Amniotic stem cell (primary cell): Measurements from ENCODE around the gene RILP.

ENCODE experiments used
- DNase-seq: peaks from one replicate; lab custom pipeline; 2025; lab: John Stamatoyannopoulos, UW

The RILP gene

GRCh38 chr17:1629504-1630310 is 20.0 kb downstream of the RILP start:
- DNase-seq = no peak

- peak; percentile 72 for DNase-seq
These were observed 20.7 kb downstream of the RILP start for GRCh38 chr17:1628856-1629503.

- peak; percentile 45 for DNase-seq
These were observed 21.4 kb downstream of the RILP start, which contains the start of gene SLC43A2 for GRCh38 chr17:1627982-1628855. SLC43A2 (minus strand) TSS chr17:1628834; CDS start chr17:1627874, 960 bp downstream.

- DNase-seq = no peak
These were observed 22.3 kb downstream of the RILP start for GRCh38 chr17:1627182-1627981.

GRCh38 chr17:1626333-1626732 is 23.3 kb downstream of the RILP start:
- no peak for DNase-seq

- no peak for DNase-seq
These were observed 24.1 kb downstream of the RILP start for GRCh38 chr17:1625581-1625980.

- DNase-seq = no peak
These were observed 24.6 kb downstream of the RILP start for GRCh38 chr17:1625053-1625452.

- DNase-seq = no peak
These were observed 25.0 kb downstream of the RILP start for GRCh38 chr17:1624650-1625049.

- no peak for DNase-seq
These were observed 26.5 kb downstream of the RILP start for GRCh38 chr17:1623057-1623630.

GRCh38 chr17:1621273-1621954 is 28.3 kb downstream of the RILP start:
- DNase-seq = no peak

- no peak for DNase-seq
These were observed 29.2 kb downstream of the RILP start for GRCh38 chr17:1620486-1620885.

GRCh38 chr17:1617620-1618174 is 32.0 kb downstream of the RILP start:
- peak; percentile 18 for DNase-seq

- no peak for DNase-seq
These were observed 33.6 kb downstream of the RILP start for GRCh38 chr17:1616101-1616500.

- DNase-seq = no peak
These were observed 37.3 kb downstream of the RILP start for GRCh38 chr17:1612400-1612799.

GRCh38 chr17:1611715-1612114 is 38.0 kb downstream of the RILP start:
- no peak for DNase-seq

GRCh38 chr17:1608676-1609075 is 41.0 kb downstream of the RILP start:
- no peak for DNase-seq

- no peak for DNase-seq
These were observed 41.7 kb downstream of the RILP start for GRCh38 chr17:1607971-1608320.

GRCh38 chr17:1606352-1606985 is 43.2 kb downstream of the RILP start:
- no peak for DNase-seq

- DNase-seq = no peak
These were observed 43.9 kb downstream of the RILP start for GRCh38 chr17:1605681-1606351.
